SKM-1 treated with dmso at 0.1 percent for 144 hours (cell line): Measurements from ENCODE around the gene OSBPL9.
"Not testable (repeated sequence)": the region's sequence is repeated elsewhere in the genome, so short reads cannot be mapped to it uniquely, and the experiment has no call there.

Experiments used
- DNase-seq: peaks from one replicate; lab custom pipeline; 2025; ENCODE audit not compliant: unreplicated experiment; lab: John Stamatoyannopoulos, UW

The OSBPL9 gene

GRCh38 chr1:51634618-51635017 is 17.7 kb downstream of the OSBPL9 start:
- no peak for DNase-seq

GRCh38 chr1:51635615-51636014 is 18.7 kb downstream of the OSBPL9 start:
- no peak for DNase-seq

GRCh38 chr1:51636191-51636590 is 19.3 kb downstream of the OSBPL9 start:
- no peak for DNase-seq

- no peak for DNase-seq
Observed at GRCh38 chr1:51636764-51637522, 20.1 kb downstream of the OSBPL9 start.

- no peak for DNase-seq
Observed at GRCh38 chr1:51638350-51638749, 21.5 kb downstream of the OSBPL9 start.

GRCh38 chr1:51639694-51640093 is 22.8 kb downstream of the OSBPL9 start:
- no peak for DNase-seq

- no peak for DNase-seq
Observed at GRCh38 chr1:51641096-51641495, 24.2 kb downstream of the OSBPL9 start.

- DNase-seq, result no peak
Observed at GRCh38 chr1:51642739-51643142, 25.8 kb downstream of the OSBPL9 start.

- DNase-seq, result no peak
Observed at GRCh38 chr1:51643362-51643761, 26.5 kb downstream of the OSBPL9 start.

- no peak for DNase-seq
Observed at GRCh38 chr1:51644020-51644419, 27.1 kb downstream of the OSBPL9 start.

GRCh38 chr1:51644533-51645197 is 27.8 kb downstream of the OSBPL9 start:
- DNase-seq, result no peak

GRCh38 chr1:51646592-51646991 is 29.7 kb downstream of the OSBPL9 start:
- not testable (repeated sequence) for DNase-seq

- peak; percentile 45 for DNase-seq
Observed at GRCh38 chr1:51648180-51649109, 31.6 kb downstream of the OSBPL9 start.

- DNase-seq, result no peak
Observed at GRCh38 chr1:51649593-51650091, 32.8 kb downstream of the OSBPL9 start.

GRCh38 chr1:51650198-51650597 is 33.3 kb downstream of the OSBPL9 start:
- DNase-seq, result no peak

- DNase-seq, result no peak
Observed at GRCh38 chr1:51651552-51651942, 34.7 kb downstream of the OSBPL9 start.

- DNase-seq, result no peak
Observed at GRCh38 chr1:51652599-51652998, 35.7 kb downstream of the OSBPL9 start.

- DNase-seq, result no peak
Observed at GRCh38 chr1:51653127-51653526, 36.2 kb downstream of the OSBPL9 start.

- DNase-seq, result no peak
Observed at GRCh38 chr1:51654000-51654399, 37.1 kb downstream of the OSBPL9 start.

GRCh38 chr1:51656374-51656773 is 39.5 kb downstream of the OSBPL9 start:
- DNase-seq, result no peak

GRCh38 chr1:51660580-51660979 is 43.7 kb downstream of the OSBPL9 start:
- DNase-seq, result no peak
